GM12873 (cell line): ENCODE measurements around the gene GALNT10.

Experiments used
- CTCF ChIP-seq: IDR thresholded peaks from 2 replicates; pipeline ENCODE4 v1.5.1; 2012; ENCODE audit warnings: low read depth, mild to moderate bottlenecking, moderate library complexity, low read length, control low read depth; ENCODE audit not compliant: insufficient read depth; ENCODE audit errors: missing control alignments

The GALNT10 gene

GRCh38 chr5:154295551-154295950 is 105.0 kb downstream of the GALNT10 start:
- TF ChIP-seq CTCF: no peak

GRCh38 chr5:154296525-154297159 is 106.1 kb downstream of the GALNT10 start:
- TF ChIP-seq CTCF: no peak

- no peak for TF ChIP-seq CTCF
These were observed 107.5 kb downstream of the GALNT10 start for GRCh38 chr5:154298065-154298464.

- no peak for TF ChIP-seq CTCF
These were observed 109.8 kb downstream of the GALNT10 start for GRCh38 chr5:154300207-154300883.

GRCh38 chr5:154301726-154302125 is 111.2 kb downstream of the GALNT10 start:
- TF ChIP-seq CTCF: no peak

- no peak for TF ChIP-seq CTCF
These were observed 111.6 kb downstream of the GALNT10 start for GRCh38 chr5:154302161-154302560.

GRCh38 chr5:154303133-154303532 is 112.6 kb downstream of the GALNT10 start:
- no peak for TF ChIP-seq CTCF
